Left lung (tissue), 10 donors: ENCODE data around the gene TXNL1. TPM values are rescaled to one million over a fixed set of nuclear protein-coding genes. Genes with fewer than 3 reads are reported as not detected.
"Not testable (repeated sequence)": the region's sequence is repeated elsewhere in the genome, so short reads cannot be mapped to it uniquely, and the experiment has no call there.

Source experiments
- ATAC-seq: fragments of 200-7000 bp; cut with Tn5 transposase; one replicate; pipeline ENCODE4 v1.9.1; 2020; ENCODE audit warnings: moderate library complexity
- DNase-seq, 4 donors: peaks; one replicate each; pipeline ENCODE4 v3.0.0-alpha.2; 2013 to 2020
- H3K27ac ChIP-seq, 2 donors: fragments of 200-600 bp; sonication (generic) in 1 of 2; one replicate each; pipeline versions ENCODE4 v1.5.0 to v1.8.0; 2020 to 2021
- H3K27me3 ChIP-seq, 2 donors: fragments of 200-600 bp; sonication (generic) in 1 of 2; one replicate each; pipeline versions ENCODE4 v1.5.0 to v1.8.0; 2020 to 2021
- H3K36me3 ChIP-seq, 2 donors: fragments of 200-600 bp; sonication (generic) in 1 of 2; one replicate each; pipeline versions ENCODE4 v1.5.0 to v1.8.0; 2020 to 2021
- H3K4me1 ChIP-seq, 2 donors: fragments of 200-600 bp; one replicate each; pipeline ENCODE4 v1.8.0; 2021
- H3K4me3 ChIP-seq, 2 donors: fragments of 200-600 bp; sonication (generic) in 1 of 2; one replicate each; pipeline versions ENCODE4 v1.5.0 to v1.8.0; 2020 to 2021; ENCODE audit warnings: mild to moderate bottlenecking in 1 of 2
- H3K9me3 ChIP-seq, 2 donors: fragments of 200-600 bp; sonication (generic) in 1 of 2; one replicate each; pipeline versions ENCODE4 v1.5.0 to v1.8.0; 2020 to 2021
- intact Hi-C, 2 donors: fragments of 100-400 bp; cut with DNase I; formaldehyde crosslinking; loops; one replicate each; pipeline versions ENCODE4 v1.11.2 to v1.14.2; 2022
- polyA plus RNA-seq, 6 donors: library from polyadenylated mRNA; unstranded; fragments of 120-200 nt; gene quantifications; one replicate each; pipeline ENCODE4 v1.2.1, GENCODE V29; 2013; ENCODE audit not compliant: insufficient read length in 6 of 6
- total RNA-seq, 2 donors: library from RNA; stranded (reverse); fragmentation: NEBNext Ultra II Directional; extraction: Animal tissue kit (Norgen Biotek cat#: 25700); gene quantifications; one replicate each; pipeline ENCODE4 v1.2.1, GENCODE V29; 2021
- TF ChIP-seq, protein P1 (sequence below), 2 donors: fragments of 200-600 bp; sonication (generic) in 1 of 2; IDR thresholded peaks; one replicate each; pipeline versions ENCODE4 v1.5.0 to v1.8.0; 2021; ENCODE audit warnings: antibody characterized with exemption in 2 of 2
- donor health status: DM: no; HTN: yes; CAD: no.
- donor health status: DM: no; HTN: no; CAD: no.

Gene TXNL1
- total and polyA plus RNA-seq, 8 donors, result 54.3 to 120 (median 105) TPM

DNA sequence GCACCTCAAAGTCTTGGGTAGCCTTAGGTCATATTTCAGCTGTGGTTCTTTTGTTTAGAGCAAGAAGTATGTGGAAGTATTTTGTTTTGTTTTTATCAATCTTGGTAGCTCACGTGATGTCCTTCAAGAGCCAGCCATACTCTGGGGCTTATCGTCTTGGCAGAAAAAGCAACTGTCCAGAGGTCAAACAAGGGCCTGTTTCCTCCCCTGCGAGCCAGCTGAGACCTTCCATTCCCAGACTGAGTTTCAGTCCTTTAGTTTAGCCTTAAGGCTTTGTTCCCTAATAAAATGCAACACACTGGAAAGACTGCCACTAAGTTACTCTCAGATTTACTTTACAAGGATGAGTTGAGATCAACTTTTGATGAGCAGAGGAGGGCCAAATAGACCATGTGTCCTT, 63.5 kb downstream of the TXNL1 start:
- no peaks in the 10 kb centered on the region for H3K36me3 ChIP-seq
- no peak overlapping the region for H3K4me3 ChIP-seq
- peak in 1 of 4 donors; percentile 66 for DNase-seq
- peaks cover 9 to 25% of the 10 kb centered on the region in 2 donors for H3K4me1 ChIP-seq
- no peaks in the 10 kb centered on the region for H3K27me3 ChIP-seq
- intact Hi-C loops, result loop anchor here in 1 of 2 donors (10.0 kb wide), 1 partner anchor 980 kb away; no protein-coding TSS in a partner anchor
- peak overlapping the region in 1 of 2 donors; percentile 4 for H3K27ac ChIP-seq
- ATAC-seq, result peak; percentile 50
- no peaks in the 10 kb centered on the region for H3K9me3 ChIP-seq
- TF ChIP-seq, protein P1, sequence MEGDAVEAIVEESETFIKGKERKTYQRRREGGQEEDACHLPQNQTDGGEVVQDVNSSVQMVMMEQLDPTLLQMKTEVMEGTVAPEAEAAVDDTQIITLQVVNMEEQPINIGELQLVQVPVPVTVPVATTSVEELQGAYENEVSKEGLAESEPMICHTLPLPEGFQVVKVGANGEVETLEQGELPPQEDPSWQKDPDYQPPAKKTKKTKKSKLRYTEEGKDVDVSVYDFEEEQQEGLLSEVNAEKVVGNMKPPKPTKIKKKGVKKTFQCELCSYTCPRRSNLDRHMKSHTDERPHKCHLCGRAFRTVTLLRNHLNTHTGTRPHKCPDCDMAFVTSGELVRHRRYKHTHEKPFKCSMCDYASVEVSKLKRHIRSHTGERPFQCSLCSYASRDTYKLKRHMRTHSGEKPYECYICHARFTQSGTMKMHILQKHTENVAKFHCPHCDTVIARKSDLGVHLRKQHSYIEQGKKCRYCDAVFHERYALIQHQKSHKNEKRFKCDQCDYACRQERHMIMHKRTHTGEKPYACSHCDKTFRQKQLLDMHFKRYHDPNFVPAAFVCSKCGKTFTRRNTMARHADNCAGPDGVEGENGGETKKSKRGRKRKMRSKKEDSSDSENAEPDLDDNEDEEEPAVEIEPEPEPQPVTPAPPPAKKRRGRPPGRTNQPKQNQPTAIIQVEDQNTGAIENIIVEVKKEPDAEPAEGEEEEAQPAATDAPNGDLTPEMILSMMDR (IDR thresholded peaks at IDR 0.05), result no peak

DNA sequence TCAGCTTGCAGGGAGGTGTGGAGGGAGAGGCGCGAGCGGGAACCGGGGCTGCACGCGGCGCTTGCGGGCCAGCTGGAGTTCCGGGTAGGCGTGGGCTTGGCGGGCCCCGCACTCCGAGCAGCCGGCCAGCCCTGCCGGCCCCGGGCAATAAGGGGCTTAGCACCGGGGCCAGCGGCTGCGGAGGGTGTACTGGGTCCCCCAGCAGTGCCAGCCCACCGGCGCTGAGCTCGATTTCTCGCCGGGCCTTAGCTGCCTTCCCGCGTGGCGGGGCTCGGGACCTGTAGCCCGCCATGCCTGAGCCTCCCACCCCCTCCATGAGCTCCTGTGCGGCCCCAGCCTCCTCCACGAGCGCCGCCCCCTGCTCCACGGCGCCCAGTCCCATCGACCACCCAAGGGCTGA, 66.1 kb downstream of the TXNL1 start:
- H3K4me1 ChIP-seq, result peaks cover 9 to 25% of the 10 kb centered on the region in 2 donors
- H3K27me3 ChIP-seq, DNase-seq, H3K9me3 ChIP-seq, H3K36me3 ChIP-seq, H3K27ac ChIP-seq, H3K4me3 ChIP-seq, ATAC-seq: not testable (repeated sequence)
- intact Hi-C loops, result loop anchor here in 1 of 2 donors (10.0 kb wide), 1 partner anchor 977 kb away; no protein-coding TSS in a partner anchor

DNA sequence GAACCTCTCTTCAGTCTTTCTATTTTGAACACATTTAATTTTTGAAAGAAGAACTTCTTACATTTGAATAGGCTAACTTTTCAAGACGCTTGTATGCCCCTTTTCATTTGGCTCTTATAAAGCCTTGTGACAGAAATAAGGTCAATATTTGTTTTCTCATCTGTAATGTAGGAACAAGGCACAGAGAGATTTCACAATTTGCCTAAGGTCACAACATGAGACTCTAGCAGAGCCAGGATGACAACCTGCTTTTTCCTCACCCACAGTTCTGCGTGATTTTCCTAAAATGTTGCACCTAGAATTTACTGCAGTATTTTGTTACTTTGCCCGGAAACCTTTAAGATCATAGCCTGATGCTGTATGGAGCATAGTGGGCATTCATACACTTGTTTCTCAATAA, 67.4 kb downstream of the TXNL1 start:
- H3K9me3 ChIP-seq, result no peaks in the 10 kb centered on the region
- no peak for DNase-seq
- no peaks in the 10 kb centered on the region for H3K36me3 ChIP-seq
- H3K4me3 ChIP-seq, result no peak overlapping the region
- TF ChIP-seq, protein P1 (IDR thresholded peaks at IDR 0.05), result no peak
- H3K27me3 ChIP-seq, result no peaks in the 10 kb centered on the region
- H3K27ac ChIP-seq, result no peak overlapping the region
- peak; percentile 60 for ATAC-seq
- intact Hi-C loops, result loop anchor here in 1 of 2 donors (10.0 kb wide), 1 partner anchor 976 kb away; no protein-coding TSS in a partner anchor
- peaks cover 9 to 23% of the 10 kb centered on the region in 2 donors for H3K4me1 ChIP-seq

DNA sequence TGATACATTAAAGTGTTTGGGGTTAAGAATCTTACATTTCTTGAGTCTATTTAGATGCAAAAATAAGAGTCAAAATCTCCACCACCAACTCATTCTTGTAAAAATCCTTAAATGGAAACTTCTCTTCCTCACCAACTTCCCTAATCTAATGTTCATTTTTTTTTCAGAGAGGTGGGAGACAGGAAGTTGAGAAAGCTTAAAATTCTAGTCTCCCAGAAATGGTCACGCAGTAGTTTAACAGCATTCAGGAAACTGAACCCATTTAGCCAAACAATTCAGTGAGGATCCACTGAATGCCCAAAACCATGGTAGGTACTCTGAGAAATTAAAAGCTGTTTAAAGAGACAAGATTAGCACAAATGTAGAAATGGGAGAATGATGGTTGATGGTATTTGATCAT, 69.0 kb downstream of the TXNL1 start:
- Histone ChIP-seq H3K9me3 (no peaks in the 10 kb centered on the region), H3K36me3 (no peaks in the 10 kb centered on the region), H3K27me3 (no peaks in the 10 kb centered on the region), H3K27ac (peak overlapping the region; percentile 50 to 67), H3K4me3 (no peak overlapping the region), H3K4me1 (peaks cover 0 to 19% of the 10 kb centered on the region in 2 donors)
- DNase-seq, result no peak
- TF ChIP-seq, protein P1 (IDR thresholded peaks at IDR 0.05), result no peak
- intact Hi-C loops, result no loop called here
- no peak for ATAC-seq

DNA sequence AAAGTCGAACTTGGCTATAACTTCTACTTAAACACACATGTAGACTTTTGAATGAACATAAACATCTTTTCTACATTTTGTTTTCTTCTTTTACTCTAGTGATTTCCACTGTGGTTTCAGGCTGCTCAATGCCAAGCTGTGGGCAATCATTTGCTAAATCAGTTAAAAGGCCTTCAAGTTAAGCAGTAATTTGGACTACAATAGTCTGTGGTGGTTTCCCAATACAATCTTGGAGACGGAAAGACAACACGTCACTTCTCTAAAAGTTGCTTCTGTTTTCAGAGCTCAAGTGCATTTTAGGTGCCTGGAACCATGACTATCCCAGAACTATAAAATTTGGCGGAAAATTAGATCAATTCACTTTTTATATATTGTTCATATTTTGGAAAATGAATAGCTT, 69.4 kb downstream of the TXNL1 start:
- intact Hi-C loops, result no loop called here
- Histone ChIP-seq H3K9me3 (no peaks in the 10 kb centered on the region), H3K4me3 (no peak overlapping the region), H3K27ac (peak overlapping the region; percentile 50 to 67), H3K36me3 (no peaks in the 10 kb centered on the region), H3K4me1 (peaks cover 0 to 15% of the 10 kb centered on the region in 2 donors), H3K27me3 (no peaks in the 10 kb centered on the region)
- TF ChIP-seq, protein P1 (IDR thresholded peaks at IDR 0.05), result no peak
- no peak for DNase-seq
- ATAC-seq, result peak; percentile 18
